Measurements from ENCODE around the gene PLEKHG7. TPM values are rescaled to one million over a fixed set of nuclear protein-coding genes. Genes with fewer than 3 reads are reported as not detected.

The PLEKHG7 gene
- total RNA-seq, 1 experiment from 2014 or later = not detected

DNA sequence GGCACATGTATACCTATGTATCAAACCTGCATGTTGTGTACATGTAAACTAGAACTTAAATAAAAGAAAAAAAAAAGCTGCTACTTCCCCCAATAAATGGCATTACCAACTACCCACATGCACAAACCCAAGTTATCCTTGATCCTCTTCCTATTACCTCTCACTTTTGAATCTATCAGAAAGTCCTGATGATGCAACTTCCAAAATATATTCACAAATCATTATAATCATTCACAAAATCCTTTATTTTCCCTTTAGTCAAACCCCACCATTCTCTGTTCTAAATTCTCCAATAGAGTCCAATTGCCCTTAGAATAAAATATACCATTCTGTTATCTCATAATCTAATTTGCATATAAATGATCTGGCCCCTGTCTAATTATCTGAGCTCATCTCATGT, 92.0 kb downstream of the PLEKHG7 start:
- H3K4me3 ChIP-seq (replicated peaks in 1 of 2; ENCODE audit: low read depth in 1 of 2, low read length in 2 of 2) = no peak overlapping the region
- no peak overlapping the region for H3K9ac ChIP-seq (ENCODE audit: low read length)
- no peak overlapping the region for H3K27ac ChIP-seq (ENCODE audit: low read depth, low read length)
- H3K9me2 ChIP-seq (ENCODE audit: insufficient read depth) = no peaks in the 10 kb centered on the region
- no peaks in the 10 kb centered on the region for H3K36me3 ChIP-seq (ENCODE audit: control insufficient read depth in 1 of 2, insufficient read depth in 2 of 2, low read length in 2 of 2)
- ChIA-PET POLR2A (no interaction called here), CTCF (interaction anchor here (1.4 kb wide), 1 partner anchor 9 kb away, joined by 5 read pairs; no protein-coding TSS in a partner anchor), RAD21 (ENCODE audit: low non-redundant PET in 1 of 2, low total read pairs in 2 of 2, uncharacterized antibody in 2 of 2, unreplicated experiment in 2 of 2) (no interaction called here)
- intact Hi-C loops (cut with micrococcal nuclease) = no loop called here
- H3K9me3 ChIP-seq (ENCODE audit: control insufficient read depth in 1 of 2, insufficient read depth in 1 of 2, low read depth in 1 of 2, low read length in 2 of 2) = no peaks in the 10 kb centered on the region
- no peaks in the 10 kb centered on the region for H4K20me1 ChIP-seq (ENCODE audit: insufficient read depth)
- TF ChIP-seq ZNF274 (IDR thresholded peaks at IDR 0.05; ENCODE audit: low read depth, low read length) = no peak
- no peak for TF ChIP-seq EZH2 (IDR thresholded peaks at IDR 0.05)
- TF ChIP-seq EZH2phosphoT487 (IDR thresholded peaks at IDR 0.05; ENCODE audit: borderline replicate concordance) = no peak
- TF ChIP-seq ZFX (IDR thresholded peaks at IDR 0.05) = no peak
- TF ChIP-seq JUND (IDR thresholded peaks at IDR 0.05) = no peak
- TF ChIP-seq, protein P1, sequence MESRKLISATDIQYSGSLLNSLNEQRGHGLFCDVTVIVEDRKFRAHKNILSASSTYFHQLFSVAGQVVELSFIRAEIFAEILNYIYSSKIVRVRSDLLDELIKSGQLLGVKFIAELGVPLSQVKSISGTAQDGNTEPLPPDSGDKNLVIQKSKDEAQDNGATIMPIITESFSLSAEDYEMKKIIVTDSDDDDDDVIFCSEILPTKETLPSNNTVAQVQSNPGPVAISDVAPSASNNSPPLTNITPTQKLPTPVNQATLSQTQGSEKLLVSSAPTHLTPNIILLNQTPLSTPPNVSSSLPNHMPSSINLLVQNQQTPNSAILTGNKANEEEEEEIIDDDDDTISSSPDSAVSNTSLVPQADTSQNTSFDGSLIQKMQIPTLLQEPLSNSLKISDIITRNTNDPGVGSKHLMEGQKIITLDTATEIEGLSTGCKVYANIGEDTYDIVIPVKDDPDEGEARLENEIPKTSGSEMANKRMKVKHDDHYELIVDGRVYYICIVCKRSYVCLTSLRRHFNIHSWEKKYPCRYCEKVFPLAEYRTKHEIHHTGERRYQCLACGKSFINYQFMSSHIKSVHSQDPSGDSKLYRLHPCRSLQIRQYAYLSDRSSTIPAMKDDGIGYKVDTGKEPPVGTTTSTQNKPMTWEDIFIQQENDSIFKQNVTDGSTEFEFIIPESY (IDR thresholded peaks at IDR 0.05; ENCODE audit: extremely low read depth, insufficient replicate concordance, low read length) = no peak
- no peak for TF ChIP-seq CBX3 (IDR thresholded peaks at IDR 0.05; ENCODE audit: low read depth)
- TF ChIP-seq SP1 (IDR thresholded peaks at IDR 0.05; ENCODE audit: low read depth) = no peak
- TF ChIP-seq CTCF (IDR thresholded peaks at IDR 0.05 in 2 of 3, conservative IDR thresholded peaks at IDR 0.05 in 1 of 3; ENCODE audit: borderline replicate concordance in 1 of 3, insufficient read depth in 1 of 3, low read depth in 2 of 3, low read length in 2 of 3) = no peak
- TF ChIP-seq SRF (IDR thresholded peaks at IDR 0.05; ENCODE audit: low read depth) = no peak
- no peak for TF ChIP-seq SIN3A (IDR thresholded peaks at IDR 0.05; ENCODE audit: low read depth)
- no peak for ATAC-seq
- H3K4me2 ChIP-seq (ENCODE audit: low read length) = no peak overlapping the region
- no peak overlapping the region for H2AFZ ChIP-seq (ENCODE audit: low read depth, low read length, poor library complexity, severe bottlenecking)
- H3K27me3 ChIP-seq (ENCODE audit: insufficient read depth, low read length) = no peaks in the 10 kb centered on the region
- DNase-seq (ENCODE audit: low read depth, low spot score) = no peak
- H3K79me2 ChIP-seq (ENCODE audit: insufficient read depth, low read length) = no peaks in the 10 kb centered on the region
- no peaks in the 10 kb centered on the region for H3K4me1 ChIP-seq (ENCODE audit: control insufficient read depth in 1 of 2, insufficient read depth in 2 of 2, low read length in 2 of 2)
- no TSS peak for BruUV-seq (replicated peaks)

Measured in HCT116 (cell line).